Activated CD8-positive, alpha-beta memory T cell treated with anti-CD3 and anti-CD28 coated beads for 4 hours (primary cell): Measurements from ENCODE around the gene SNX27.
"Not testable (repeated sequence)": the region's sequence is repeated elsewhere in the genome, so short reads cannot be mapped to it uniquely, and the experiment has no call there.

Experiments used
- DNase-seq, 2 donors: peaks; one replicate each; pipeline ENCODE4 v3.0.0-alpha.2; 2020; ENCODE audit warnings: low read depth in 2 of 2

Gene SNX27

DNA sequence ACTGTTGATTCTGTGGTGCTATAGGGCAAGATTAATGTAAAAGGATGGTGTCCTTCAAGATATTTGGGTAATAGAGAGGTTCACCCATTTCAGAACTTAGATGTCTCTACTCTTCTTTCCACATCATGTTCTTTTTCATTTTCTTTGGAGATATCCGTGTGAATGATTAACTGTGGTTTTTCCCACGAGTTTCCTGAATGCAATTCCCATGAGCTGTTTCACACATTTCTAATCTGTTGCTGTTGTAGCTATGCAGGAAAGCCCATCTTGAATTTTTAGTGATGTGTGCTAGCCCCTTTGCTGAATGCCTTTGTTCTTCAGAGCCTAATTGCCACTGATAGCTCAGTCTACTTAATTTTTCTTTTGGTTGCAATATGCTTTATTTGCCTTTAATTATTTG lies 27.6 kb downstream of the SNX27 start:
- no peak for DNase-seq

DNA sequence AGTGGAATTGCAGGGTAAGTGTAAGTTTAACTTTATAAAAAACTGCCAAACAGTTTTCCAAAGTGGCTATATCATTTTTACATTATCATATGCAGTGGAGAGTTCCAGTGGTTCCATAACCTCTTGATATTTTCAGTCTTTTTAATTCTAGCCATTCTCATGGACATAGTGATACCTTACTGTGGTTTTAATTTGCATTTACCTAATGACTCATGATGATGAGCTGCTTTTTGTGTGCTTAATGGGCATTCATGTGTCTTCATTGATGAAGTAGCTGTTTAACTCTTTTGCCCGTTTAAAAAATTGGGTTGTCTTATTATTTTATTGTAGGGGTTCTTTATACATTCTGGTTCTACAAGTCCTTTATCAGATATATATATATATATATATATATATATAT lies 29.4 kb downstream of the SNX27 start:
- no peak for DNase-seq

DNA sequence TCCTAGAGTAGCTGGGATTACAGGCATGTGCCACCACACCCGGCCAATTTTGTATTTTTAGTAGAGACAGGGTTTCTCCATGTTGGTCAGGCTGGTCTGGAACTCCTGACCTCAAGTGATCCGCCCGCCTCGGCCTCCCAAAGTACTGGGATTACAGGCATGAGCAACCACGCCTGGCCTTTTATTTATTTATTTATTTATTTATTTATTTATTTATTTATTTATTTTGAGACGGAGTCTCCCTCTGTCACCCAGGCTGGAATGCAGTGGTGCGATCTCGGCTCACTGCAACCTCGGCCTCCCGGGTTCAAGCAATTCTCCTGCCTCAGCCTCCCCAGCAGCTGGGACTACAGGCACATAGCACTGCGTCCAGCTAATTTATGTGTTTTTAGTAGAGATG lies 31.2 kb downstream of the SNX27 start:
- DNase-seq: not testable (repeated sequence)

DNA sequence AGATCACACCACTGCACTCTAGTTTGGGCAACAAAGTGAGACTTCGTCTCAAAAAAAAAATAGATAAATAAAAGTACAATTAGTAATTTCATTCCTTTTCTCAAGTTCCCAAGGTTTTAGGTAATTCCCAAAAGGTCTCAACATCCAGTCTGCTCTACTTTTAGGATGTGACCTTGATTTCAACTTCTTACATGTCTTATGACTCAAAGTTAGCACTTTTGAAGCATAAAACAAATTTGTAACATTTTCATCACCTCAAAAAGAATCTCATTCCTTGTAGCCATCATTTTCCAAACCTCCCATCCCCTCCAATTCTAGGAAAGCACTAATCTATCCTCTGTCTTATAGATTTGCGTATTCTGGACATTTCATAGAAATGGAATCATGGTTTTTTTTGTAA lies 32.2 kb downstream of the SNX27 start:
- DNase-seq: no peak

DNA sequence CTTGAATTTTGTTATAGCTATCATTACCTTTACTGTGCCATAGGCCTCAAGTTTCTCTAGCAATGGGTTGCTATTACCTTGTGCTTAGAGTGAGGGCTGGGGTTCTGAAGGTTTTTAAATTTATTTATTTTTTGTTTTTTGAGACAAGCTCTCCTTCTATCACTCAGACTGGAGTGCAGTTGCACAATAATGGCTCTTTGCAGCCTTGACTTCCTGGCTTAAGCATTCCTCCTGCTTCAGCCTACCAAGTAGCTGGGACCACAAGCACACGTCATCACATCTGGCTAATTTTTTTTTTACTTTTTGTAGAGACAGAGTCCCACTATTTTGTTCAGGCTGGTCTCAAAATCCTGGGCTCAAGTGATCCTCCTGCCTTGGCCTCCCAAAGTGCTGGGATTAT lies 41.5 kb downstream of the SNX27 start:
- no peak for DNase-seq

DNA sequence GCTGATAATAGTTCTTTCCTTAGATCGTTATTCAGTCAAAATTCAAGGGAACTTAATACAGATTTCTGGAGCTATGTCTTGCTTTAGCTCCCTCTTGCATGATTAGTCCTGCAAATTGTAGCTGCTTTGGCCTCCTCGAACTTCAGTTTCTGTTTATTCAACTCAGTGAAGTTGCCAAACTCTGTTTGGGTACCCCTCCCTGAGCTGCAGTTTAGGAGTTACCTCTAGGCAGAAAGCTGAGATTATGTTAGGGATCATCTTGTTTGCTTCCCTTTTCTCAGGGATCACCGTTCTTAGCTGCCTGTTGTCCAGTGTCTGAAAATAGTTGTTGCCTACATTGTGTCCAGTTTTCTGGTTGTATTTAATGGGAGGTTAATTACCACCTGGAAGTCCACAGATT lies 43.5 kb downstream of the SNX27 start:
- no peak for DNase-seq

DNA sequence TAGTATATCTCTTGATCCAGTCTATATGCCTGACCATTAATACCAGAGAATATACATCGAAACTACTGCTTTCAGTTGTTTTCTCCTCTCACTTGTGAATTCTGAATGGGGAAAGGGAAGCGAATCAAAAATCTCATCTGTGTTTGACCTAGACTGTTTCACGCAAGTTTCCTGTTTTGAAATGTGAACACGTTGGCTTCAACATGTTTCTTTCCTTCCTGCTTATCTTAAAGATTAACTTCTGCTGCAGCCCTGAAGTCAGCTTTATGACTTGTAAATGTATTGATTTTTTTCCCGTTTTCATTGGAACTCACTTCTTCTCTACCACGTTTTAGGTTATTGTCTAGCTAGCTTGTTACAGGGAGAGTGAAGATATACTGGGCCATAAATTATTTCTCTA lies 49.9 kb downstream of the SNX27 start:
- no peak for DNase-seq

DNA sequence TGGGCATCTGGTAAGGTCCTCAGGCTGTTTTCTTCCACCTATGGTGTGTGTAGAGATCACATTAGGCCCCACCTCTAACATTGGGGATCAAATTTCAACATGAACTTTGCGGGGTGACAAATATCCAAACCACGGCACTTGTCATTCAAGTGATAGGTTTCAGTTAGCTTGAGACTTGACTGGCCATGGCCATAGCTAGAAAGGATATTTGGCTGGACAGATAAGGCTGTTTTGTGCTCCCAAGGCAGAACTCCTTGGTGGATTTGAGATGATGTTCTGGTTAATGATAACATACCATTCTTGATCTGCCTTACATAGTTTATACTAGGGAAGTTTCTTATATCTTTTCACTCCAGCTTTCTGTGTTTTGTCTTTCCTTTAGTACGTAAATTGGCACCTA lies 56.2 kb downstream of the SNX27 start:
- no peak for DNase-seq

DNA sequence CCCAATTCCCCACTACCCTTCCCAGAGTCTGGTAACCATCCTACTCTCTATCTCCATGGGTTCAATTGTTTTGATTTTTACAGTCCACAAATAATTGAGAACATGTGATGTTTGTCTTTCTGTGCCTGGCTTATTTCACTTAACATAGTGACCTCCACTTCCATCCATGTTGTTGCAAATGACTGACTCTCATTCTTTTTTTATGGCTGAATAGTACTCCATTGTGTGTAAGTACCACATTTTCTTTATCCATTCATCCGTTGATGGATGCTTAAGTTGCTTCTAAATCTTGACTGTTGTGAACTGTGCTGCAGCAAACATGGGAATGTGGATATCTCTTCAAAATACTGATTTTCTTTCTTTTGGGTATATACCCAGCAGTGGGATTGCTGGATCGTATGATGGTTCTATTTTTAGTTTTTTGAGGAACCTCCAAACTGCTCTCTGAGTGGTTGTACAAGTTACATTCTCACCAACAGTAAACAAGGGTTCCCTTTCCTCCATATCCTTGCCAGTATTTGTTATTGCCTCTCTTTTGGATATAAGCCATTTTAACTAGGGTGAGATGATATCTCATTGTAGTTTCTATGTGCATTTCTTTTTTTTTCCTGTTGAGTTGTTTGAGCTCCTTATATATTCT lies 58.3 kb downstream of the SNX27 start:
- DNase-seq: not testable (repeated sequence)

DNA sequence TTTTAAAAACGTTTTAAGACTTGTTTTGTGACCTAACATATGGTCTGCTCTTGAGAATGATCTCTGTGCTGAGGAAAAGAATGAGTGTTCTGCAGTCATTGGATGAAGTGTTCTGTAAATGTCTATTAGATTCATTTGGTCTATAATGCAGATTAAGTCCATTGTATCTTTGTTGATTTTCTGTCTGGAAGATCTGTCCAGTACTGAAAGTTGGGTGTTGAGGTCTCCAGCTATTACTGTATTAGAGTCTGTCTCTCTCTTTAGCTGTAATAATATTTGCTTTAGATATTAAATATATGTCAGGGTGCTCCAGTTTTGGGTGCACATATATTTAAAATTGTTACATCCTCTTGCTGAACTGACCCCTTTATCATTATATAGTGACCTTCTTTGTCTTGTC lies 61.6 kb downstream of the SNX27 start:
- DNase-seq: no peak

DNA sequence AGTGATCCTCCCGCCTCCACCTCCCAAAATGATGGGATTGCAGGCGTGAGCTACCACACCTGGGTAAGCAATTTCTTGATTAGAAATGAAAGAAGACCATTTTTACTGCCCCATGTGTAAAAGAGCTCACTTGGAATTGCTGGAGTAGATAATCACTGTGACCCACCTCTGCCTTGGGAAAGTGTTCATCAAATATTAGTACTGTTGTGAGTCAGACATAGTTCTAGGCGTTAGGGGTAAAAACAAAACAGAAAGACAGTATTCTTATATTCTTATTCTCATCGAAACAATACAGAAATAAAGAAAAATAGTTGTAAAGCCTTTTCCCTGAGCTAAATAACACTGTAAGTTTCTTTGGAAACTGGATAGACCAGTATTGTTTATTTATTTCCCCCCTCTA lies 68.5 kb downstream of the SNX27 start:
- no peak for DNase-seq

DNA sequence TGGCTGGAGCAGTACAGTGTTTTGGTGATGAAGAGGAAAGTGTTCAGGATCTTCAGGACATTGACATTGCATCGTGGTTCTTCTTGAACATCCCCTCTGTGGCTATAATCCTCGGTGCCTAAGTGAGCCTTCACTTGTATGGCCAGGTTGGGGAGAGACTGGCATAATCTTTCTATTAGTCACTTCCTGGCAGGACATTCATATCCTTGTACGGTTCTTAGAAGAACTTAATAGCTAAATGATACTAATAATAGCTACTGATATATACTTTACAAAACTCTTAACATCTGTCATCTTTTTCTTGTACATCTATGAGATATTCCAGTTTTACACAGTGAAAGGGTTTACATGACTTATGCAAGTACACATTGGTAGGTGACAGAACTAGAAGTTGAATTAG lies 69.0 kb downstream of the SNX27 start:
- DNase-seq: no peak

DNA sequence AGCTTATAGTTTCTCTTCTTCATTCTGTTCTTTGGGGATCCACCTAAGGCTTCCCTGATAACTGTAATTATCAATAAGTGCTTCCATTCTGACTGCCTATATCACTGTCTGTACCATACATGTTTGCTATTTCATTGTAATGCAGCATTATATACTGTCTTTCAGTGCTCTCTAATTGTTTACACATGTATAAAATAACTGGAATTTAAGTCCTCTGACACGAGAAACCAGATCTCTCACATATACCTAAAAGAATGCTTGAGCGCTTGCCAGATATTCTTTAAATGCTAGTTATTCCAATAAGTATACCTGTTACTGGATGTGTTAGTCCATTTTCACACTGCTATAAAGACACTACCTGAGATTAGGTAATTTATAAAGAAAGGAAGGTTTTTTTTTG lies 70.1 kb downstream of the SNX27 start:
- no peak for DNase-seq

DNA sequence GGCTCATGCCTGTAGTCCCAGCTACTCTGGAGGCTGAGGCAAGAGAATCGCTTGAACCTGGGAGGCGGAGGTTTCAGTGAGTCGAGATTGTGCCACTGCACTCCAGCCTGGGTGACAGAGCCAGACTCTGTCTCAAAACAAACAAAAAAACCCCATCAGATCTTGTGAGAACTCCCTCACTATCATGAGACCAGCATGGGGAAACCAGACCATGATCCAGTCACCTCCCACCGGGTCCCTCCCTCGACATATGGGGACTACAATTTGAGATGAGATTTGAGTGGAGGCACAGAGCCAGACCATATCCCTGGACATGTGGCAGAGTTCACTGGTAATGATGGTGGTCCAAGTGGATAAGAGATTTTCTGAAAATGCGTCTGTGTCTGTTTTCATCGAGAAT lies 71.1 kb downstream of the SNX27 start:
- DNase-seq: not testable (repeated sequence)

DNA sequence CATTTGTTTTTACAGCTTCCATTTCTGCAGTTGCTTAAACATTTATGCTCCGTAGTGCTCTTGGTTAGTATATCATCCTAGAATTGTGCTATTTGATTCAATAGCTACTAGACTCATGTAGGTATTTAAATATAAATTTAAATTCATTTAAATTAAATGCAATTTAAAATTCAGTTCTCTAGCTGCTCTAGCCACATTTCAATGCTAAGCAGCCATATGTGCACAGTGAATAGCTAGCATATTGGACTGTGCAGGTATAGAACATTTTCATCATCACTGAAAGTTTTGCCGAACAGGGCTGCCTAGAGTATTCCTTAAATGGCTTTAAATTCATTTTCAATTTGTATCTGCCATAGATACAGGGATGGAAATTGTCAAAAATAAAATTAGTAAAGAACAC lies 72.3 kb downstream of the SNX27 start:
- DNase-seq: no peak

DNA sequence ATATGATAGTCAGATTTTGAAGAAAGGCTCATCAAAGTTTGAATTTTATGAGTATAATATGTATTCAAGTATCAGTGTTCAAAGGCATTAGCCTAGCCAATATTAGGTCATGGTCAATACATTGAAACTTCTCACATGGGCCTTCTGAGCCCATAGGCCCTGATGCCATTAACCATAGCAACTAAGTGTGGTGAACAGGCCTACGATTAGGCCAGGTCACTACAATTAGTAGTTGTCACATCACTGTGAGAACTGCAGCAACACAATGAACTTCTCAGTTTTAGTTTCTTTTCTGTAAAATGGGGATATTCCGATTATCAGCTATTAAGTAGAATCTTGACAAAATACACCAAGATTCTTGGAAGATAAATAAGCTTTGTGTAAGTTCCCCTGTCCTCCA lies 74.7 kb downstream of the SNX27 start:
- DNase-seq: no peak

DNA sequence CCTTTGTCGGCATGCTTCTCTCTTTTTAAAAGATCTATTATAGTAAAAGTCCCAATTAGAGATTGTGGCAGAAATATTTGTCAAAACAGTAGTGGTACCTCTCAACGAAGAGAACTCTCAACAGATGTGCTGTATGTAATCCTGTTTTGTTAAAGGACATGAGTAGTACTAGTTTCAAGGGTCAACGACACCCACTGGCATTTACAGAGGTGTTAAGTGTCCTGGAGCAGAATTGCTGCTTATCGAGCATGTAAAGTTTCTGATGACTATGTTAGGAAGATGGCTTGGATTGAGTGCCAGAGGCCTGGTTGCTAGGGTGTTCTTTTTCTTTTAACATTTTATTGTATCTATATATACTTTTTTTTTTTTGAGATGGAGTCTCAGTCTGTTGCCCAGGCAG lies 77.6 kb downstream of the SNX27 start:
- no peak for DNase-seq

DNA sequence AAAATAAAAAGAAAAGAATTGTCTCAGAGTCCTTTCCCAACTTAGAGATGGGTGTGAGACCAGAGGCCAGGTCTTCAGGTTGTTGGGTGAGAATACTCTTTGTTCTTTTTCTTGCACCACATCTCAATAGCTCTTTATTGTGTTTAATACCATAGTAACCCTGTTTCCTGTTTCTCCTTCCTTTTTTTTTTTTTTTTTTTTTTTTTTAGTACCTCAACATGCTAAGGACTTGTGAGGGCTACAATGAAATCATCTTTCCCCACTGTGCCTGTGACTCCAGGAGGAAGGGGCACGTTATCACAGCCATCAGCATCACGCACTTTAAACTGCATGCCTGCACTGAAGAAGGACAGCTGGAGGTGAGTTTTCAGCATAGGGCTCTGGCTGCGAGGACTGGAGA lies 80.4 kb downstream of the SNX27 start:
- DNase-seq: no peak

DNA sequence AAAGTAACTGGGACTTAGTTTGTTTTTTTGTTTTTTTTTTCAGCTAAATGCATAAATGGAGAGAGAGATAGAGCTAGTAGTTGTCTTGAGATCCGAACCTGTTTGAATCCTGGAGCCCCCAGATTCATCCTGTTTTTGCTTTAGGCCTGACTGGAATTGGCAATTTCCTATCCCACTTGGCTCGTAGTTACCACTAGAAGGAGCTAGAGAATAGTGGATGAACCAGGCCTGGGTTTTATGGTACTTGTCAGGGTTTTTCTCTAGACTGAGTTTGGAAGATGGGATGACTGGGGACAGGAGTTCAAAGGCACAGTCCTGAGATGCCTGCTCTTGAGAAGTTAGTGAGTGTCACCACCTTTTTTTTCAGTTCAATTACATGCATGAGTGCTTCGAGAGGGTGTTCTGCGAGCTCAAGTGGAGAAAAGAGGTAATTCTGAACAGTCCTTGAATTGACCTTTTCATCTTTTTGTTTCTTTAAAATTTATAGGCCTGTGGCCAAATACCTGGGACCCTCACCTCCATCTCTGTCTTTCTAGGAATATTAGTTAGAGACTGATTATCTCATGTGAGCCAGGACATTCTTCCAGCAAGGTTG lies 81.3 kb downstream of the SNX27 start:
- no peak for DNase-seq

DNA sequence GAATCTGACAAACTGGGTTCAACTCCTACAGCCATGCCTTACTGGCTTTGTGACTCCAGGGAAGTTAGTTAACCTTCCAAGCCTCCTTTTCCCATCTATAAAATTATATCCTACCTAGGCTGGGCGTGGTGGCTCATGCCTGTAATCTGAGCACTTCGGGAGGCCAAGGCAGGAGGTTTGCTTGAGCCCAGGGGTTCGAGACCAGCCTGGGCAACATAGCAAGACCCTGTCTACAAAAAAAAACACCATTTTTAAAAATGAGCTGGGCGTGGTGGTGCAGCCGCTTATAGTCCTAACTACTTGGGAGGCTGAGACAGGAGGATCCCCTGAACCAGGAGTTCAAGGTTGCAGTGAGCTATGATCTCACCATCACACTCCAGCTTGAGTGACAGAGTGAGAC lies 89.7 kb downstream of the SNX27 start:
- DNase-seq: no peak

DNA sequence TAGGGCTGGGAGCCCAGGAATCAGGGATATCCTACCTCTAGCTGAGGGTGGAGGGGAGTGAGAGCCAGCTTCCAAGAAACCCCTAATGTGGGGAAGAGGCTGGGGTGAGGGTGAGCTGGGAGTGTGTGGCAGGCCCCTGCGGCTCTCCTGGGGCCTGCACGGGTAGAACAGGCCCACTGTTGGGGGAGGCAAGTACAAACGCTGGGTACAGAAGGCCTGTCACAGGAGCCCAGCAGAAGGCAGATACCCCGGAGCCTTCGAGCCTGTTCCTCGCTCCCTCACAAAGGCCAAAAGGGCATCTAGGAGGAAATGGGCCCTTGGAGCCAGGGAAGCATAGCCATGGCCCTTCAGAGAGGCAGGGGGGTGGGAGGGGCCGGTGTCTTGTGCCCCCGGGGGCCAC lies 91.1 kb downstream of the SNX27 start:
- no peak for DNase-seq

DNA sequence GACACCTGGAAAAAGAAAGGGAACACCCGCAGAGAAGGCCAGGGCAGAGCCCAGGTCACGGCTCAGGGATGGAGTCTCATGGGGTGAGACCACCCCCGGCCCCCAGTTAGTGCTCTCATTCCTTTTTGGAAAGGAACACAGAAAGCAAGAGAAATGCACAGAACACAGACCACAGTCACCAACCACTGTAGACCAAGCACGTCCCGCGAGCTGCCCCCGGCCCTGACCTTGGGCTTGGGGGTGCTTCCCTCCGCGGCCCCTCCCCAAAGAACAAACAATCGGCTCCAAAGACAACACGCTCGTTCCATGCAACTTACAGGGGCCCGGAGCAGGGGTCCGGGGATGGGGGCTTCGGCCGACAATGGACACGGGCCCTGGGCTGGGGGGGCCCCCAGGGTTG lies 92.0 kb downstream of the SNX27 start:
- no peak for DNase-seq

DNA sequence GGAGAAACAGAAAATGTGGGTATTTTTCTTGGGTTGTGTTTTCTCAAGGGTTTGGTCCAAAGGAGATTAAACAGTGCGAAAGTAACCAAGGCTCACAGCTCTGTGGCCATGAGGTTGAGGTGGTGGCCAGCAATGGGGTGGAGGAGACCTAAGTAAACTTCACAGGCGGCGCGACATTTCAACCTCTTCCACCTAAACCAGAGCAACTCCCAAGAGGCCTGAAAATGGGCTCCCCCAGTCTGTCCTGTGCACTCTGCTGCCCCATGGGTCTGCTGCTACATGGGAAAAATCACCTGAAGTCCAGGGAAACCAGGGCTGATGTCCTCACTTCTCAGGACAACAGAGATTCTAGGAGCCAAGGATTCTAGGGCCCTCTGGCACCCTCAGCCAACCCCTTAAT lies 92.4 kb downstream of the SNX27 start:
- DNase-seq: no peak

DNA sequence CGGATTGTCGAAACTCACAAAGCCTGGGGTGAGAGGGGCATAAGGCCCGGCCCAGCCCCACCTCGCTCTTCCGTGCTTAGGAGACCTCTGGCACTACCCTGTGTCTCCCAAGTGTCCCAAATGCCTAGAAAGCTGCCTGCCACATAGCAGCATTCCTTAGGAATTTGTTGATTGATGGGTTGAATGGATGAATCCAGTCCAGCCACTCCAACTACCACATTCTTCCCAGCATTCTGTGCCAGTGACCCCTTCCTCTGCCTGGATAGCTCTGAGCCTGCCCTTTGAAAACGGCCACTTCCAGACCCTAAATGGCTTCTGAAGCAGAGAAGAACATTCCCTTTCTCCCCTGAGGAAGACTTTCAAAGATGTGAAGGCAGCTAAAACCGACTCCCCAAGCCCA lies 93.3 kb downstream of the SNX27 start:
- DNase-seq: no peak
